ENCODE results near the gene RRBP1.

The RRBP1 gene

GRCh38 chr20:17683218-17684076, 1.4 kb upstream of the RRBP1 start:
- DNase-seq (ENCODE audit: extremely low read depth, low read depth): no peak
- no peak for TF ChIP-seq CTCF (IDR thresholded peaks at IDR 0.05; ENCODE audit: low read depth, low read length, missing control alignments)
- no peak overlapping the region for H3K4me3 ChIP-seq (replicated peaks; ENCODE audit: low read depth, low read length)

- H3K4me3 ChIP-seq (replicated peaks; ENCODE audit: low read depth, low read length): peak overlapping the region; percentile 83
- no peak for DNase-seq (ENCODE audit: extremely low read depth, low read depth)
- TF ChIP-seq CTCF (IDR thresholded peaks at IDR 0.05; ENCODE audit: low read depth, low read length, missing control alignments): no peak
Observed at GRCh38 chr20:17682889-17683198, 802 bp upstream of the RRBP1 start.

- no peak for TF ChIP-seq CTCF (IDR thresholded peaks at IDR 0.05; ENCODE audit: low read depth, low read length, missing control alignments)
- peak overlapping the region; percentile 83 for H3K4me3 ChIP-seq (replicated peaks; ENCODE audit: low read depth, low read length)
- no peak for DNase-seq (ENCODE audit: extremely low read depth, low read depth)
Observed at GRCh38 chr20:17681726-17682102, 328 bp downstream of the RRBP1 start.

GRCh38 chr20:17680836-17681725, 961 bp downstream of the RRBP1 start:
- peak; percentile 34 for TF ChIP-seq CTCF (IDR thresholded peaks at IDR 0.05; ENCODE audit: low read depth, low read length, missing control alignments)
- no peak for DNase-seq (ENCODE audit: extremely low read depth, low read depth)
- peak overlapping the region; percentile 83 for H3K4me3 ChIP-seq (replicated peaks; ENCODE audit: low read depth, low read length)

GRCh38 chr20:17679941-17680835, 1.9 kb downstream of the RRBP1 start:
- no peak for TF ChIP-seq CTCF (IDR thresholded peaks at IDR 0.05; ENCODE audit: low read depth, low read length, missing control alignments)
- peak; percentile 32 for DNase-seq (ENCODE audit: extremely low read depth, low read depth)
- H3K4me3 ChIP-seq (replicated peaks; ENCODE audit: low read depth, low read length): peak overlapping the region; percentile 83

GRCh38 chr20:17678886-17679285, 3.2 kb downstream of the RRBP1 start:
- DNase-seq (ENCODE audit: extremely low read depth, low read depth): no peak
- no peak for TF ChIP-seq CTCF (IDR thresholded peaks at IDR 0.05; ENCODE audit: low read depth, low read length, missing control alignments)

More at GRCh38 chr20:17678886-17679285, 3.2 kb downstream of the RRBP1 start:
- H3K4me3 ChIP-seq (replicated peaks; ENCODE audit: low read depth, low read length): no peak overlapping the region
